GM19023 (cell line): ENCODE measurements around the gene TH.

Experiments
- ATAC-seq: cut with Tn5 transposase; IDR thresholded peaks from one replicate; pipeline ENCODE4 v1.9.1; 2021; ENCODE audit warnings: mild to moderate bottlenecking, moderate library complexity; ENCODE audit not compliant: unreplicated experiment

The TH gene

DNA sequence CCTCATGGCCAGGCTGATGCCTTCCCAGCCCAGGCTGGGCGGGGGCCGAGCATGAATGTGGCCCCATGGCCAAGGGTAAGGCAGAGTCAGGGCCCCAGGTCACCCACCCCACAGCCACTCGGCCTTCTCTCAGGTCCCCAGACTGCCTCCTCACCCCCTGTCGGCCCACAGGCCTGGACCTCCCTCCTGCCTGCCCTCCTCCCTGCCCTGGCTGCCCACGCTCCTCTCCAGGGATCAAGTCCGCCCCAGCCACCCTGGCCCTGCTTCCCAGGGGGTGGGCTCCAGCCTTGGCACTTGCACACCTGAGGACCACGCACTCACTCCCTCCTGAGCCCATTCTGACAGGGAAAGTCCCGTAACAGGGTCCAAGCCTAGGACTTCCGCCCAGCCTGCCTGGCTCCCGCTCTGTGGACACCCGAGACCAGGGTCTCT lies 37.8 kb upstream of the TH start:
- no peak for ATAC-seq

DNA sequence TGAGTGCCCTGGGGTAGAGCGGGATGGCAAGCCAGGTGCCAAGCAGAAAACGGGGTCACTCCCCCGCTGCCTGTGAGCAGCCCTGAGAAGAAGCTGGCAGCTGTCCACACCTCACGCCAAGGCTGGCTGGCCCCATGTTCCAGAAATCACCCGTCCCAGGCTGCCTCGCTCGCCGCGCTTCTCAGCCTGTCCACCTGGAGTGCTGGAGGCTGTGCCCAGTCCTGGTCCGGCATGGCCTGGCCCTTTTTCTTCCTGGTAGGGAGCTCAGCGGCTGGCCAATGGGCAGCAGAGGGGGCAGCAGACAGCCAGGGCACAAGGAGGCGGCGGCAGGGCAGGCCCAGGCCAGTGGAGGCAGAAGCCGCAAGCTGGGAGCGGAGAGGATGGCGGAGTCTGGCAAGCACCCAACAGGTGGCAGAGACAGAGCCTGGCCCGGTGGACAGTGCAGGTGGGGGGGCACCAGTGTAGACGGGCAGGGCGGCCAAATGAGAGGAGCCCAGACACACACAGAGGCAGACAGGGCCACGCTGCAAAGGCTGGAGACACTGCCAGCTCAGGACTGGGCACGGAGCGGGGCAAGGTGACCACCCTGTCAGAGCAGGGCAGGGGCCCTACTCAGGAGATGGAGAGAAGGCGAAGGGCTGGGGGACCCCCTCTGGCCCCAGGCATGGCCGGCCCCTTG lies 37.2 kb upstream of the TH start:
- no peak for ATAC-seq

DNA sequence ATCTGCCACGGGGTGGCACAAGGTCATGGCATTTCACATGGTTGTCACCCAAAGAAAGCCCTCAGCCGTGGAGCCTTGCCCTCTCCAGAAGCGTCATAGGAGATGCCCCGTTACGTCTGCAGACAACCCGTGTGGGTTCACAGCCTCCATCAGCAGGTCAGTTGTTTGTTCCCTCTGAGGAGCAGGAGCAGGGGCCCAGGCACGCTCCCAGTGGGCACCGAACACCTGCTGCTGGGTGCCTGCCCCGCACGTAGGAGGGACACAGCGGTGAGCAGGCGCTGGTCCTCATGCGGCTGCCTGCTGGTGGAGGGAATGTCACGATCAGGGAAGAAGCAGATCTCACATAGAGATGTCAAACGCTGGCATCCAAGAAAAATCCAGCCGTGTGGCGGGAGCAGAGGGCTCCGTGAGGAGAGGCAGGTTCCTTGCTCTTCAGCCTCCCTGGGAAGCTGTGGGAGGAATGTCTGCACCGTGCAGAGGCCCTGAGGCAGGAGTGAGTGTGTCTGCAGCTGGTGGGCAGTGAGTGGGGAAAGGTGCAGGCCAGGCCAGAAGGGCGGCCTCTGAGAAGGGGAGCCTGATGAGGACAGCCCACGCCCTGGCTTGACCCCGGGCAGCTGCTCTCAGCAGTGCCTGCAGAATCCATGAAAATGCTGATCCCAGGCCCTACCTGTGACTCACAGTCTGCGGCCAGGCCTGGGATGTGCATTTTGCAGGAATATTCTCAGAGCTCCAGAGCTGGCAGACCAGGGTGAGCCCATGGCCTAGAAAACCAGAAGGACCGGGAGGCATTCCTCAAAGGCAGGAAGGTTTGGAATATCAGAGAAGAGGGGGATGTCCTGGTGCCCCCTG lies 36.4 kb upstream of the TH start:
- no peak for ATAC-seq

GRCh38 chr11:2207212-2207611 lies 35.6 kb upstream of the TH start:
- no peak for ATAC-seq

- no peak for ATAC-seq
Measured at GRCh38 chr11:2205981-2206690, 34.5 kb upstream of the TH start.

GRCh38 chr11:2205214-2205720 lies 33.7 kb upstream of the TH start:
- no peak for ATAC-seq

DNA sequence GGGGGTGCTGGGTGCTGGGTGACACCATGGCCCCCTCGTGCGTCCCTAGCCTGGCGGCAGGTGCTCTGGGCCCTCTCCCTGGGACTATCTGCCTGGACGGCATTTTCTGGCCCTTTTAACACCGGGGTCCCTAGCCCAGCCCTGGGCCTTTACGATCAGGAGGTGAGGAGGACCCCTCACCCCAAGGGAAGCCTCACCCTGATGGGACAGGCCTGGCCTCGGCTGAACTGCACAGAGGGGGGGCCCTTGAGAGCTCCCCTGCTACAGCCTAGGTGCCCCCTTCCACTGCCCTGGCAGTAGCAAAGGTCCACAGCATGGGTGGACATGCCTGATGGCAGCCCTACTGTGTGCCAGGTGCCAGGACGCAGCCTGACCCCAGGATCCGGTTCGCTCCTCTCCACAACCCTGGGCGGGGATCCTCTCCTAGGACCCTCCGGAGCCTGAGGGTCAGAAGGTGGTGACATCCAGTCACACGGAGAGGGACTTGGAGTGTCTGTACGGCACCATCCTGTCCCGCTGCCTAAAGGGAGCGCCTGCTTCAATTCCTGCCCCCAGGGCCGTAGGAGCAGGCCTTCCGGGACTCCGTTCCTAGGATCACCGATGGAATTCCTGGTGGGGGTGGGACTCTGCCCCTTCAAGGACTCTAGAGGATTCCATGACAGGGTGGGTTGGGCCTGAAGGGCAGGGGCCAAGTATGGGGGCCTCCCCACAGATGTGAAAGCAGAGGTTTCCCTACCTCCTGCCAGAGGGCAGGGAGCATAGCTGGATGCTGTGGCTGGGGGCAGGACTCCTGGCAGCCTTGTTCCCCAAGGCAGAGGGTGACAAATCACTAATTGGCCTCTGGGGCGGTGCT lies 33.0 kb upstream of the TH start:
- no peak for ATAC-seq

DNA sequence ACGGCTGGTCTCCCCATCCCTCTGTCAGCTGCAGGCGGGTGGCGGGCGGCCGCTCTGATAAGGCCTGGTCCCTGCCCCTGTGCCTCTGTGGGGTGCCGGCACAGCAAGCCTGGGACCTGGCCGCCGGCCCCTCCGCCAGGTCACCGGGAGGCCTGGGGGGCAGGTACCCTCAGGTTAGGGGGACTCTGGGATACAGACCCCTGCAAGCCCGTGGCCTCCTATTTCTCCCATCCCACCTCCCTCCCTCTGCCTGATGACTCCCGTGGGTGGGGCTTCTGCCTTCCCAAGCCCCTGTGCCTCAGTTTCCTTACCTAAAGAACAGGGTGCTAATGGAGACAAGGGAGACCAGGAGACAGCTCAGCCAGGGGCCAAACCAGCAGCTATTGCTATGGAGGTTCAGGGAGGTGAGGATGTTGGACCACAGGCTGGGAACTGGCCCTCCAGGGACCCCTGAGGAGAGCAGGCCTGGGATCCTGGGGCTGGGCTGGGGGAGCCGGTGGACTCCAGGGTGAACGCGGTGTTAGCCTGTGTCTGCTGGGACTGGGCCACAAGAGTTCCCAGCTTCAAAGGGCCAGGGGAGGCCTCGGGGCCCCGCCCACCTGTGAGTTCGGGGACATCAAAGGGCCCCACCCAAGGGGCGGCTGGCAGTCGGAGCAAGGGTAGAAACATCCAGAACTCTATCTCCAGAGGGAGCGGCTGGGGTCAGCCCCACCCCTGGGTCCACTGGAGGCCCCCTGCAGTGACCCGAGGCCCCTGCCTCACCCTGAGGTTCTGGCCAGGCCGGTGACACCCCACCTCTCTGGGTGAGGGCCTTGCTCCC lies 32.0 kb upstream of the TH start:
- ATAC-seq = no peak

DNA sequence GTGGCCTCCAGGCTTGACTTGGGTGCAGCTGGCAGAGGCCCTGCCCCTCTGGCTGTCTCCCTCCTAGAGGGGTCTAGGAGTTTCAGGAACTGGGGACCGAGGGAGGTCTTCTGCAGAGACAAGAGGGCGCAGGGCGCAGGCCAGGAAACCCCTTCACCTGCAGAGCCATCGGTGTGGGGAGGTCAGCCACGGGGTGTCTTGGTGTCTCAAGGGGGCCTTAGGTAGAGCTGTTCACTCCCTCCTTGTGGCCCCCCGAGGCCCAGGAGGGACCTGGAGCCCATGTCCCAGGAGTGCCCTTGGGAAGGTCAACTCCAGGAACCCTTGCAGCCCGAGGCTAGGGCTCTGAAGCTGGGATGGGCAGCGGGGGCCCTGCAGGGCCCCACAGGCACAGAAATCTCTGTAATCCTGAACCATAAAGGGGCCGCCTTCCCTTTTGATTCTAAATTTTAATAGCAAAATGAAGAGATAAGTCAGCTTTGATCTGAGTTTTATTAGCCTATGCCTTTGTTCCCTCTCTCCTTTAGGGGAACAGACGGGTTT lies 31.4 kb upstream of the TH start:
- no peak for ATAC-seq

- ATAC-seq = no peak
Measured at GRCh38 chr11:2202071-2202899, 30.7 kb upstream of the TH start.

DNA sequence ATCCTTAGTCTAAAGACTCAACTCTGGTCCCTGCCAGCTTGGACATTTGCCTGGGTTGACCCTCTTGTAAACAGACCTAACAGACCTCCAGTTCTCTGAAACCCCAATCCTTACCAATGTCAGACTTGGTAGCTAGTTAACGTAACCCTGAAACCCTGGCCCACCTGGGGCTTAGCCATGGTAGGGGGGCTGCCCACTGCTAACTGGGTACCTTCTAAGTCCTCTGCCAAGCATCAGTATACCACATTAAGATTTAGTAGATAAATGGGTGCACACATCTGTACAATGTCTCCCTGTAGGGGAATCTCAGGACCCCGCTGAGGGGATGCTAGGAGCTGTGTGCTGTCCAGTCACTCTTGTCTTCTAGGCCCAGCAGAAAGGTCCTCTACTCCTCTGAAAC lies 29.9 kb upstream of the TH start:
- ATAC-seq = no peak

GRCh38 chr11:2200957-2201519 lies 29.4 kb upstream of the TH start:
- ATAC-seq = no peak

DNA sequence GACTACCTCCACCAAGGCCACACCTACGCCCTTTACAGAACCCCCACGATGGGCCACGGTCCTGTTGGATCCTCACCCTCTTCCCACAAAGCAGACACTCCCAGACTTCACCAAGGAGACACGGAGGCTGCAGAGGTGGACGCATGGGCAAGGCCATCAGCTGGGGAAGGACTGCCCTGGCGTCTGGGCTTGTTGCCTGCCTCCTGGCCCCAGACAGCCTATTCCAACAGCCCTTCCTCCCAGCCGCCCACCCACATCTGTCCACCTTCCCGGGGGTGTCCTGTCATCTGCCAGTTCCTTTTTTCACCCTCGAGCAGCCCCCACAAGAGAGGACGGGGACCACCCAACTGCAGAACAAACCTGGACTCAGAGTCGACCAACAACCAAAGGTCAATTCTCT lies 28.9 kb upstream of the TH start:
- no peak for ATAC-seq

- ATAC-seq = no peak
Measured at GRCh38 chr11:2199466-2200341, 28.1 kb upstream of the TH start.

DNA sequence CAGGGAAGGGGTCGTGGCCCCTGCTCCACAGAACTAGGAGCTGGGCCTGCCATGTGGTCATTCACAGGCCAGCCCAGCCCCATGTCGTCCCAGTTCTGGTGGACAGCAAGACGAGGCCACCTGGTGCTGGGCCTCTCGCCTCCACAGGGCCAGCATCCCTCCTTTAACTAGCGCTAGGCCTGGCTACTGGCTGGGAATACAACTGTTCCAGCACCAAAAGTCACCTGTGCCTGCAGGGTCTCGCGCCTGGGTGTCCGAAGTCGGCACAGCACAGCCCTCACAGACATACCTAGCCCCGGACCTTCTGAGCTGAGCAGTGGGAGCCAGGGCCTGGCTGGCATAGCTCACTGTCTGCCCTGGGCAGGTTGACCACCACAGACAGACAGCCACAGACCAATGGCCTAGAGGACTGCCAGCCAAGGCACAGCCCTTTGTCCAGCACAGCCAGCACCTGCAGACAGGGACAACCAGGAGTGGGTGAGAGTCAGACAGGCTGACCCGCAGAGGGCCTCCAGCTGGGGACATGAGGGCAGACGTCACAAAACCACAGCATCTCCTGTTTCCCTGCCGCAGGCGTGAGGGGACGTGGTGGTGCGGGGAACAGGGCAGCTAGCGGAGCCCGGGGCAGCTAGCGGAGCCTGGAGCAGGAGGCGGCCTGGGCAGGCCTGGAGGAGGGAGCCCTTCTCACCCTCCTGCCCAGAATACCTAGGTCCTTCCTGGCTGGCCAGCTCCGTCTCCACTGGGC lies 27.2 kb upstream of the TH start:
- ATAC-seq = no peak

GRCh38 chr11:2197771-2198520 lies 26.3 kb upstream of the TH start:
- no peak for ATAC-seq
